Neutrophil (primary cell): Measurements from ENCODE around the gene MTO1.
"Not testable (repeated sequence)": the region's sequence is repeated elsewhere in the genome, so short reads cannot be mapped to it uniquely, and the experiment has no call there.

Source experiments
- H3K27ac ChIP-seq: fragments of 200-600 bp; sonication (generic); 2 replicates; pipeline ENCODE4 v1.5.1; 2016; ENCODE audit warnings: mild to moderate bottlenecking, moderate library complexity
- H3K27me3 ChIP-seq: fragments of 200-600 bp; sonication (generic); 2 replicates; pipeline ENCODE4 v1.6.0; 2016; ENCODE audit warnings: mild to moderate bottlenecking
- H3K36me3 ChIP-seq: fragments of 200-600 bp; sonication (generic); 2 replicates; pipeline ENCODE4 v1.5.1; 2017
- H3K4me1 ChIP-seq, 2 experiments: fragments of 200-600 bp in 1 of 2; sonication (generic) in 1 of 2; 1 replicate in 1 of 2; 2 replicates in 1 of 2; pipeline versions ENCODE4 v1.5.1 to v1.6.1; 2013 to 2016; ENCODE audit warnings: low read depth in 1 of 2, low read length in 1 of 2, mild to moderate bottlenecking in 1 of 2, moderate library complexity in 1 of 2; ENCODE audit not compliant: control insufficient read depth in 1 of 2, insufficient read depth in 1 of 2
- H3K4me3 ChIP-seq, 2 experiments: fragments of 200-600 bp in 1 of 2; sonication (generic) in 1 of 2; 1 replicate in 1 of 2; 2 replicates in 1 of 2; pipeline ENCODE4 v1.5.1; 2013 to 2016; ENCODE audit warnings: low read depth in 1 of 2, low read length in 1 of 2, mild to moderate bottlenecking in 1 of 2, moderate library complexity in 1 of 2
- H3K9me3 ChIP-seq: fragments of 200-600 bp; sonication (generic); 2 replicates; pipeline ENCODE4 v1.5.1; 2016
- CTCF ChIP-seq: fragments of 200-600 bp; sonication (generic); IDR thresholded peaks from 2 replicates; pipeline ENCODE4 v1.5.1; 2016; ENCODE audit warnings: antibody characterized with exemption

MTO1 gene

GRCh38 chr6:73547036-73547435 is 85.5 kb downstream of the MTO1 start:
- H3K27me3 ChIP-seq: no peaks in the 10 kb centered on the region
- no peaks in the 10 kb centered on the region for H3K9me3 ChIP-seq
- no peaks in the 10 kb centered on the region for H3K4me1 ChIP-seq
- H3K4me3 ChIP-seq: no peak overlapping the region
- no peaks in the 10 kb centered on the region for H3K36me3 ChIP-seq
- no peak overlapping the region for H3K27ac ChIP-seq
- no peak for TF ChIP-seq CTCF

DNA sequence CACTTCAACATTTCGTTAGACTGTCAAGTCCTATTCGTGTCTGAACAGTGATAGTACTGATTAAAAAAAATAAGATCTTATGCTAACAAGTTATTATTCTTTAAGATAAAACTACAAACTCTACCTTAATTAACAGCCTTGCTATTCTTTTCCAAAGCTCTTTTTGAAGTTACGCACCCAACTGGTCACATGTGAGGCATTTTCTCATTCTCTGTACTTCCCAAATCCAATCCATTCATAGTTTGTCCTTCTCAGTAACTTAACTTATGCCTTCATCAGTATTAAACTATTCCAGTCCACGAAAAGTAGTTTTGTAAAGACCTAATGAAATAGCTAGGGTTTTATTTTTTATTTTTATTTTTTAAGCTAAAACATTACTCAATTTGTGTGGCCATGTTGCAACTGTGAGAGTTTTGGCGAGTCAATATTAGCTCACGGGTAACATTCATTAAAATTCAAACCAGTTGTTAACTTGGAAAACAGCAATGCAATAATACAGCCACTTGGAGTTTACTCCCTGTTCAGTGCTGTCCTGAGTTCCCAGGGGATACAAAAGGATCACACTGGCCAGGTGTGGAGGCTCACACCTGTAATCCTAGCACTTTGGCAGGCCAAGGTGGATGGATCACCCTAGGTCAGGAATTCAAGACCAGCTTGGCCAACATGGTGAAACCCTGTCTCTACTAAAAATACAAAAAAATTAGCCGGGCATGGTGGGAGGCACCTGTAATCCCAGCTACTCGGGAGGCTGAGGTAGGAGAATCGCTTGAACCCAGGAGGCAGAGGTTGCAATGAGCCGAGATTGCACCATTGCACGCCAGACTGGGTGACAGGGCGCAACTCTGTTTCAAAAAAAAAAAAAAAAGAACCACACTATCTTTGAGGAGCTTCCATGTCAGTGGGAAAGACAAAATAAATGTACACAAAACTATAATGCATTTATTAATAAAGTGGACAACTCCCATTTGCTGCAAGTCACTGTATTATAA is 87.2 kb downstream of the MTO1 start:
- Histone ChIP-seq H3K4me1 (no peaks in the 10 kb centered on the region), H3K27me3 (no peaks in the 10 kb centered on the region), H3K9me3 (no peaks in the 10 kb centered on the region), H3K36me3 (no peaks in the 10 kb centered on the region), H3K27ac (no peak overlapping the region), H3K4me3 (no peak overlapping the region)
- no peak for TF ChIP-seq CTCF

DNA sequence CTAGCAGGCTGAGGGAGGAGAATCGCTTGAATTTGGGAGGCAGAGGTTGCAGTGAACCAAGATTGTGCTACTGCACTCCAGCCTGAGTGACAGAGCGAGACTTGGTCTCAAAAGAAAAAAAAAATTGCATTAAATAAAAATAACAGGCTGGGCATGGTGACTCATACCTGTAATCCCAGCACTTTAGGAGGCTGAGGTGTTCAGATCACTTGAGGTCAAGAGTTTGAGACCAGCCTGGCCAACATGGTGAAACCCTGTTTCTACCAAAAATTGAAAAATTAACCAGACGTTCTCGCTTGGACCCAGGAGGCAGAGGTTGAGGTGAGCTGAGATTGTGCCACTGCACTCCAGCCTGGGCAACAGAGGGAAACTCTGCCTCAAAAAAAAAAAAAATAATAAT is 89.6 kb downstream of the MTO1 start:
- not testable (repeated sequence) for H3K9me3 ChIP-seq, H3K27ac ChIP-seq, H3K27me3 ChIP-seq, H3K4me1 ChIP-seq, H3K4me3 ChIP-seq, H3K36me3 ChIP-seq

GRCh38 chr6:73555380-73555949 is 93.9 kb downstream of the MTO1 start:
- H3K27ac ChIP-seq, H3K36me3 ChIP-seq, H3K4me3 ChIP-seq, H3K9me3 ChIP-seq, H3K27me3 ChIP-seq, H3K4me1 ChIP-seq: not testable (repeated sequence)

- Histone ChIP-seq H3K4me3 (no peak overlapping the region), H3K4me1 (no peaks in the 10 kb centered on the region), H3K27me3 (no peaks in the 10 kb centered on the region), H3K9me3 (no peaks in the 10 kb centered on the region), H3K36me3 (no peaks in the 10 kb centered on the region), H3K27ac (no peak overlapping the region)
- no peak for TF ChIP-seq CTCF
Measured at GRCh38 chr6:73556836-73557235, 95.3 kb downstream of the MTO1 start.
